C4-2B (cell line): ENCODE data around the gene LRRC42.

ENCODE experiments used
- ZFX ChIP-seq: fragments of 450-650 bp; IDR thresholded peaks from 2 replicates; pipeline ENCODE4 v1.6.1; 2017
- TF ChIP-seq, protein P1 (sequence below): fragments of 450-650 bp; conservative IDR thresholded peaks from 2 replicates; pipeline ENCODE4 v1.5.1; 2017; ENCODE audit warnings: mild to moderate bottlenecking

DNA sequence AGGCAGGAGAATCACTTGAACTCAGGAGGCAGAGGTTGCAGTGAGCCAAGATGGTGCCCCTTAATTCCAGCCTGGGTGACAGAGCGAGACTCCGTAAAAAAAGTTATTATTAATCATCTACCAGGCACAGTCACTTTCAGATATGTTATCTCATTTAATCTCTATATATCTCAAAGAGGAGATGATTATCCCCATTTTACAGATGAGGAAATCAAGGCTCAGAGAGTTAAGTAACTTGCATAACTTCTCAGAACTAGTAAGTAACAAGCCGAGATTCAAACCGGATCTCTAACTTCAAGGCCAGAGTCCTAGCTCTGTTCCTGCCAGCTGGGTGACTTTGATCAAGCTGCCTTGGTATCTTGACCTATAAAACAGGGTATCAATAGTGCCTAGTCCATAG, 34.7 kb upstream of the LRRC42 start:
- TF ChIP-seq, protein P1, sequence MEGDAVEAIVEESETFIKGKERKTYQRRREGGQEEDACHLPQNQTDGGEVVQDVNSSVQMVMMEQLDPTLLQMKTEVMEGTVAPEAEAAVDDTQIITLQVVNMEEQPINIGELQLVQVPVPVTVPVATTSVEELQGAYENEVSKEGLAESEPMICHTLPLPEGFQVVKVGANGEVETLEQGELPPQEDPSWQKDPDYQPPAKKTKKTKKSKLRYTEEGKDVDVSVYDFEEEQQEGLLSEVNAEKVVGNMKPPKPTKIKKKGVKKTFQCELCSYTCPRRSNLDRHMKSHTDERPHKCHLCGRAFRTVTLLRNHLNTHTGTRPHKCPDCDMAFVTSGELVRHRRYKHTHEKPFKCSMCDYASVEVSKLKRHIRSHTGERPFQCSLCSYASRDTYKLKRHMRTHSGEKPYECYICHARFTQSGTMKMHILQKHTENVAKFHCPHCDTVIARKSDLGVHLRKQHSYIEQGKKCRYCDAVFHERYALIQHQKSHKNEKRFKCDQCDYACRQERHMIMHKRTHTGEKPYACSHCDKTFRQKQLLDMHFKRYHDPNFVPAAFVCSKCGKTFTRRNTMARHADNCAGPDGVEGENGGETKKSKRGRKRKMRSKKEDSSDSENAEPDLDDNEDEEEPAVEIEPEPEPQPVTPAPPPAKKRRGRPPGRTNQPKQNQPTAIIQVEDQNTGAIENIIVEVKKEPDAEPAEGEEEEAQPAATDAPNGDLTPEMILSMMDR: no peak
- TF ChIP-seq ZFX: no peak
